Bronchial epithelial cell (primary cell): ENCODE measurements around the gene PLAC8. TPM values are rescaled to one million over a fixed set of nuclear protein-coding genes. Genes with fewer than 3 reads are reported as not detected.
"Not testable (repeated sequence)": the region's sequence is repeated elsewhere in the genome, so short reads cannot be mapped to it uniquely, and the experiment has no call there.

Experiments used
- DNase-seq: peaks from one replicate; pipeline ENCODE4 v3.0.0-alpha.2; 2010; ENCODE audit warnings: low read depth
- FAIRE-seq: peaks from 2 replicates; lab custom pipeline; 2011; peaks lifted over from hg19 to GRCh38; lab: Jason Lieb, UNC
- H3K27me3 ChIP-seq: 2 replicates; pipeline ENCODE4 v1.5.1; 2011; ENCODE audit warnings: low read length; ENCODE audit not compliant: control insufficient read depth, insufficient read depth
- H3K36me3 ChIP-seq: 2 replicates; pipeline ENCODE4 v1.5.1; 2011; ENCODE audit warnings: low read length; ENCODE audit not compliant: control insufficient read depth, insufficient read depth
- H3K4me3 ChIP-seq: 2 replicates; pipeline ENCODE4 v1.5.1; 2011; ENCODE audit warnings: mild to moderate bottlenecking, low read depth, low read length, control low read depth
- total RNA-seq: library from RNA; depleted of rRNA; stranded (reverse); fragments of >200 nt; gene quantifications from 2 replicates; pipeline ENCODE4 v1.2.1, GENCODE V29; 2014
- TF ChIP-seq, protein P1 (sequence below): IDR thresholded peaks from 2 replicates; pipeline ENCODE4 v1.5.1; 2011; ENCODE audit warnings: mild to moderate bottlenecking, moderate library complexity, low read length, control low read depth, inconsistent platforms; ENCODE audit not compliant: insufficient read depth, severe bottlenecking

PLAC8 gene
- total RNA-seq, 1 donor from 2014 or later = 0.79 TPM

DNA sequence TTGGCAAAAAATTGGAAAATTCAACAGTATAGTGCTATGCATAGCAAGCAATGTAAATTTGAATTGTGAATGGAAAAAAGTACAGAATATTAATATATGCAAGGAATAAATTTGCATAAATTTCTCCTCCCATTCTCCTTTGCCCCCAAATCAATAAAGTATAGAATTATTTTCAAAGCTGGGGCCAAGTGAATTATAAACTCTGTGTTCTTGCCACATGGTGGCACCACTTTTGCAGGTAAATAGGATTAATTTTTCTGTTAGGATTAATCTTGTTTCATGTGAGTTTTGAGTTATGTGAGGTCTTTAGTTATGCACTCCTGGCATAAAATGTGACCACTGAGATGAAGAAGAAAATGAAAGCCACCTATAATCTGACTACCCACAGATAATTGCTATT, 59.6 kb downstream of the PLAC8 start:
- FAIRE-seq (no peak), DNase-seq (peak; percentile 20)
- TF ChIP-seq, protein P1, sequence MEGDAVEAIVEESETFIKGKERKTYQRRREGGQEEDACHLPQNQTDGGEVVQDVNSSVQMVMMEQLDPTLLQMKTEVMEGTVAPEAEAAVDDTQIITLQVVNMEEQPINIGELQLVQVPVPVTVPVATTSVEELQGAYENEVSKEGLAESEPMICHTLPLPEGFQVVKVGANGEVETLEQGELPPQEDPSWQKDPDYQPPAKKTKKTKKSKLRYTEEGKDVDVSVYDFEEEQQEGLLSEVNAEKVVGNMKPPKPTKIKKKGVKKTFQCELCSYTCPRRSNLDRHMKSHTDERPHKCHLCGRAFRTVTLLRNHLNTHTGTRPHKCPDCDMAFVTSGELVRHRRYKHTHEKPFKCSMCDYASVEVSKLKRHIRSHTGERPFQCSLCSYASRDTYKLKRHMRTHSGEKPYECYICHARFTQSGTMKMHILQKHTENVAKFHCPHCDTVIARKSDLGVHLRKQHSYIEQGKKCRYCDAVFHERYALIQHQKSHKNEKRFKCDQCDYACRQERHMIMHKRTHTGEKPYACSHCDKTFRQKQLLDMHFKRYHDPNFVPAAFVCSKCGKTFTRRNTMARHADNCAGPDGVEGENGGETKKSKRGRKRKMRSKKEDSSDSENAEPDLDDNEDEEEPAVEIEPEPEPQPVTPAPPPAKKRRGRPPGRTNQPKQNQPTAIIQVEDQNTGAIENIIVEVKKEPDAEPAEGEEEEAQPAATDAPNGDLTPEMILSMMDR = no peak
- Histone ChIP-seq H3K4me3 (no peak overlapping the region), H3K36me3 (no peaks in the 10 kb centered on the region), H3K27me3 (no peaks in the 10 kb centered on the region)

DNA sequence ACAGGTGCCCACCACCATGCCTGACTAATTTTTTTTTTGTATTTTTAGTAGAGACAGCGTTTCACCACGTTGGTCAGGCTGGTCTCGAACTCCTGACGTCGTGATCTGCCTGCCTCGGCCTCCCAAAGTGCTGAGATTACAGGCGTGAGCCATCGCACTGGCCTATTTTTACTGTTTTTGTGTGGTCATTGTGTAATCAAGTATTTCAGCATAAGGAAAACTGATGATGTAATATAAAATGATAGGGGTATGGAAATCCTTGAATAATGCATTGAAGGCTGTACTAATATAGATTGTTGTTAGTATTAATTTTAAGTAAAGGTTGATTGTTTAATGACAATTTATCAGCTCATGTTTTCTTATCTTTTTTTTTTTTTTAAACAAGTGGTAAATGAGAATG, 65.7 kb downstream of the PLAC8 start:
- H3K27me3 ChIP-seq, H3K36me3 ChIP-seq, H3K4me3 ChIP-seq, DNase-seq, FAIRE-seq: not testable (repeated sequence)

DNA sequence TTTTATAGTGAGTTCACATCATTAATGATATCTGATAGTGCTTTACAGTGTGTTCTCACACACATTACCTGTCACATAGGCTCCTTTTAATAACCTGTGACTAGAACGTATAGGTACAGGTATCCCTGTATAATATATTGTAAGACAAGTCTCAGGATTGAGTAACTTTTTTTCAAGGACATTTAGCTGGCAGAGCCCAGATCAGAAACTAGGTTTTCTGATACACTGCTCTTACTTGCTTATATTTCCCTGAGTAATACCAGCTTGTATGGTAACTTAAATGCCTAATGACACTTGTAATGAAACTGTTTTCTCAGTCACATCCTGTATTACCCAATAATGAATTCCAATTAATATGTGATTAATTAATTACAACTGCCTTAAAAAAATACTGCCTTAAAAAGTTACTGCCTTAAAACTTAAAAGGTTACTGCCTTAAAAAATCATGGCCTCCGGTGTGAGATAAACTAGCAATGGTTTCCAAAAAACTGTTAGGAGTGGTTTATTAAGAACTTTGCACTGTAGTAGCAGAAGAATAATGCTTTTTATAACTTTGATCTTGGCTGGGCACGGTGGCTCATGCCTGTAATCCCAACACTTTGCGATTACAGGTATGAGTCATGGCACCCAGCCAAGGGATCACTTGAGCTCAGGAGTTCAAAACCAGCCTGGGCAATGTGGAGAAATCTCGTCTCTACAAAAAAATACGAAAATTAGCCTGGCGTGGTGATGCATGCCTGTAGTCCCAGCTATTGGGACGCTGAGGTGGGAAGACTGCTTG, 67.6 kb downstream of the PLAC8 start:
- no peak for FAIRE-seq
- no peaks in the 10 kb centered on the region for H3K27me3 ChIP-seq
- no peak overlapping the region for H3K4me3 ChIP-seq
- no peaks in the 10 kb centered on the region for H3K36me3 ChIP-seq
- TF ChIP-seq, protein P1 = no peak
- peak; percentile 10 for DNase-seq

DNA sequence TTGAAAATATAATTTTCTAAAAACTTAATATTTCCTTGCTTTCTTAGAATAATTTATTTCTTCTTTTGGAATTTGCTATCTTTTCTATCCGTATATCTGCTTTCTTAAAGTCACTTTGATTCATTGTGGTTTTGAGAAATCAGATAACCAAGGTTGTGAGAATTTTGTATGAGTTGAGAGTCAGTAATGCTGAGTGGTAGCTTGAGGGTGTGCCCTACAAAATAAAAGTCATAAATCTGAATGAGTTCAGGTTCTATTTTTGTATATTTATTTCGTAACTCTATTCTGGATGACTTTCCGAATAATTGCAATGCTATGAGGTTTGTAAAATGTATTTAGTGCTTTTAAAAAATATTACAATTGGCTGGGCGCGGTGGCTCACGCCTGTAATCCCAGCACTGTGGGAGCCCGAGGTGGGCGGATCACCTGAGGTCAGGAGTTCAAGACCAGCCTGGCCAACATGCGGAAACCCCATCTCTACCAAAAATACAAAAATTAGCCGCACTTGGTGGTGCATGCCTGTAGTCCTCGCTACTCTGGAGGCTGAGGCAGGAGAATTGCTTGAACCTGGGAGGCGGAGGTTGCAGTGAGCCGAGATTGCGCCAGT, 70.6 kb downstream of the PLAC8 start:
- FAIRE-seq (no peak), DNase-seq (peak; percentile 17)
- TF ChIP-seq, protein P1 = no peak
- H3K4me3 ChIP-seq = no peak overlapping the region
- H3K36me3 ChIP-seq = no peaks in the 10 kb centered on the region
- H3K27me3 ChIP-seq = no peaks in the 10 kb centered on the region

DNA sequence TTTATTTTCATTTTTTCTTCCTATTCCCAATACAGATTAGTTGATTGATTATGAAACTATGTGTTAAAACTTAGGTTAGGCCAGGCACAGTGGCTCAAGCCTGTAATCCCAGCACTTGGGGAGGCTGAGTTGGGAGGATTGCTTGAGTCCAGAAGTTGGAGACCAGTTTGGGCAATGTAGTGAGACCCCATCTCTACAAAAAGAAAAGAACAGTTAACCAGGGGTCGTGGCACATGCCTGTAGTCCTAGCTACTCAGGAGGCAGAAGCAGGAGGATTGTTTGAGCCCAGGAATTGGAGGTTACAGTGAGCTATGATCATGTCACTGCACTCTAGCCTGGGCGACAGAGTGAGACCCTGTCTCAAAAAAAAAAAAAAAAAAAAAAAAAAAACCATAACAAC, 71.4 kb downstream of the PLAC8 start:
- not testable (repeated sequence) for DNase-seq, H3K36me3 ChIP-seq, FAIRE-seq, H3K4me3 ChIP-seq, H3K27me3 ChIP-seq

DNA sequence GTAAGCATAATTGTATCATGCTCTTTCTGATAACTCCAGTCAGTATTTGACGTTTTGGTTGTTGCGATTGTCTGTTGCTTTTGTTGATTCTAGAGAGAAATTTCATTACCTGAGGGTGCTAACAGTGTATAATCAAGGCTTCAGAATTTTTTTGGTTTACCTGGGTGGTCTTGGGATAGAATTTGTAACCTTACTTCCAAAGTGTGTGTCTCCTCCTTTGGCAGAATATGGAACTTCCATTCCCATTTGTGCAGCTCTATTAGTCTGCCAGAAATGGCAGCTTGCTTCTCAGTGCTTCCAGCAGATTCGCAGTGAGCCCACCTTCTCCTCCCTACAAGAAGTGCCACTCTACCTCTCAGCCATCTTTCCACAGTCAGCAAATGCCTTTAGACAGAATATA, 74.3 kb downstream of the PLAC8 start:
- DNase-seq (no peak), FAIRE-seq (no peak)
- TF ChIP-seq, protein P1 = no peak
- Histone ChIP-seq H3K4me3 (no peak overlapping the region), H3K36me3 (no peaks in the 10 kb centered on the region), H3K27me3 (no peaks in the 10 kb centered on the region)

Other genes with a start within 250 kb of the PLAC8 start
- 96.0 and 128 TPM in 2 replicates for gene SEC31A, start 223.6 kb downstream of the PLAC8 start, total RNA-seq
- gene THAP9, start 214.0 kb downstream of the PLAC8 start, total RNA-seq = 2.9 TPM in 2 replicates
- 6.6 and 9.6 TPM in 2 replicates for gene LIN54, start 103.9 kb downstream of the PLAC8 start, total RNA-seq
- gene COPS4, start 79.5 kb downstream of the PLAC8 start, total RNA-seq = 41.6 and 42.2 TPM in 2 replicates
- 9.5 and 14.7 TPM in 2 replicates for gene COQ2, start 170.1 kb upstream of the PLAC8 start, total RNA-seq
- gene HPSE, start 220.1 kb upstream of the PLAC8 start, total RNA-seq = 2.6 and 9.7 TPM in 2 replicates